GM12878 (cell line): ENCODE data around the gene SH2D3A. TPM values are rescaled to one million over a fixed set of nuclear protein-coding genes. Genes with fewer than 3 reads are reported as not detected.

Experiments used
- GATAD2B ChIP-seq: fragments of 450-650 bp; conservative IDR thresholded peaks from 2 replicates; pipeline ENCODE4 v1.6.1; 2017; ENCODE audit warnings: low read depth, mild to moderate bottlenecking, moderate library complexity
- IKZF2 ChIP-seq, 2 experiments: fragments of 450-650 bp; IDR thresholded peaks; 2 replicates each; pipeline ENCODE4 v1.6.1; 2017; ENCODE audit warnings: mild to moderate bottlenecking in 2 of 2, moderate library complexity in 2 of 2
- IRF4 ChIP-seq: IDR thresholded peaks from 2 replicates; pipeline ENCODE4 v1.6.1; 2011; ENCODE audit warnings: low read depth, low read length
- KLF5 ChIP-seq: fragments of 450-650 bp; IDR thresholded peaks from 2 replicates; pipeline ENCODE4 v1.6.1; 2014; ENCODE audit warnings: mild to moderate bottlenecking; ENCODE audit not compliant: partially characterized antibody
- LARP7 ChIP-seq: fragments of 450-650 bp; IDR thresholded peaks from 2 replicates; pipeline ENCODE4 v1.6.1; 2017; ENCODE audit warnings: mild to moderate bottlenecking
- MEF2B ChIP-seq: fragments of 450-650 bp; IDR thresholded peaks from 2 replicates; pipeline ENCODE4 v1.6.1; 2018; ENCODE audit warnings: mild to moderate bottlenecking, moderate library complexity; ENCODE audit not compliant: partially characterized antibody, poor library complexity, severe bottlenecking
- MTA2 ChIP-seq: fragments of 450-650 bp; IDR thresholded peaks from 2 replicates; pipeline ENCODE4 v1.6.1; 2016; ENCODE audit warnings: low read depth, mild to moderate bottlenecking, moderate library complexity
- NKRF ChIP-seq: fragments of 450-650 bp; conservative IDR thresholded peaks from 2 replicates; pipeline ENCODE4 v1.6.1; 2017; ENCODE audit warnings: mild to moderate bottlenecking, moderate library complexity
- PKNOX1 ChIP-seq: fragments of 450-650 bp; IDR thresholded peaks from 2 replicates; pipeline ENCODE4 v1.6.1; 2016; ENCODE audit warnings: mild to moderate bottlenecking
- POLR2AphosphoS2 ChIP-seq: IDR thresholded peaks from 2 replicates; pipeline ENCODE4 v1.6.1; 2011; ENCODE audit warnings: low read depth, mild to moderate bottlenecking, low read length, improper control_type of control experiment, moderate library complexity
- RAD21 ChIP-seq: IDR thresholded peaks from 2 replicates; pipeline ENCODE4 v1.6.1; 2011; ENCODE audit warnings: mild to moderate bottlenecking, low read depth, low read length, moderate library complexity; ENCODE audit not compliant: insufficient read depth
- SPI1 ChIP-seq: IDR thresholded peaks from 2 replicates; pipeline ENCODE4 v1.6.1; 2011; ENCODE audit warnings: low read depth, mild to moderate bottlenecking, low read length, moderate library complexity, borderline replicate concordance; ENCODE audit not compliant: insufficient read depth
- SUPT20H ChIP-seq: IDR thresholded peaks from 2 replicates; pipeline ENCODE4 v1.6.1; 2011; ENCODE audit warnings: low read depth, mild to moderate bottlenecking, low read length, moderate library complexity, borderline replicate concordance; ENCODE audit not compliant: control insufficient read depth
- SUZ12 ChIP-seq: fragments of 200-600 bp; sonication (generic); IDR thresholded peaks from one replicate; pipeline ENCODE4 v1.6.1; 2018; ENCODE audit warnings: antibody characterized with exemption, mild to moderate bottlenecking; ENCODE audit not compliant: unreplicated experiment
- TCF12 ChIP-seq: IDR thresholded peaks from 2 replicates; pipeline ENCODE4 v1.6.1; 2011; ENCODE audit warnings: low read depth, mild to moderate bottlenecking, low read length
- TCF3 ChIP-seq: IDR thresholded peaks from 2 replicates; pipeline ENCODE4 v1.6.1; 2012; ENCODE audit warnings: low read depth, mild to moderate bottlenecking, low read length, borderline replicate concordance; ENCODE audit not compliant: insufficient read depth
- USF2 ChIP-seq: IDR thresholded peaks from 2 replicates; pipeline ENCODE4 v1.6.1; 2011; ENCODE audit warnings: low read depth, low read length, improper control_type of control experiment, borderline replicate concordance
- ZBED1 ChIP-seq: IDR thresholded peaks from 2 replicates; pipeline ENCODE4 v1.6.1; 2016; ENCODE audit warnings: borderline replicate concordance
- ZBTB33 ChIP-seq: fragments of 450-650 bp; IDR thresholded peaks from 2 replicates; pipeline ENCODE4 v1.6.1; 2017; ENCODE audit warnings: mild to moderate bottlenecking
- ZBTB4 ChIP-seq: fragments of 450-650 bp; formaldehyde crosslinking; IDR thresholded peaks from 2 replicates; pipeline ENCODE4 v1.4.0; 2022; ENCODE audit warnings: mild to moderate bottlenecking, moderate library complexity
- ZNF24 ChIP-seq: fragments of 450-650 bp; IDR thresholded peaks from 2 replicates; pipeline ENCODE4 v1.6.1; 2017; ENCODE audit warnings: antibody characterized with exemption, mild to moderate bottlenecking
- polyA plus RNA-seq, 11 experiments: library from polyadenylated mRNA; depleted of rRNA in 4 of 11; unstranded in 6 of 11; stranded (reverse) in 5 of 11; fragments of >200 nt; fragmentation: Nextera tagmentation in 4 of 11; fragmentation: Illumina TruSeq in 1 of 11; extraction: Ambion mirVana in 4 of 11; extraction: Trizol in 1 of 11; gene quantifications; 1 replicate in 1 of 11; 2 replicates in 10 of 11; pipeline versions ENCODE4 v1.2.1 to v1.2.3, GENCODE V29; 2011 to 2016; ENCODE audit warnings: inconsistent platforms in 2 of 11, missing spikeins in 2 of 11, low read depth in 1 of 11
- total RNA-seq, 4 experiments: library from RNA; depleted of rRNA in 3 of 4; stranded (reverse); fragments of >200 nt in 3 of 4; fragmentation: Illumina TruSeq in 1 of 4; extraction: Trizol in 1 of 4; gene quantifications; 2 replicates each; pipeline versions ENCODE4 v1.2.1 to v1.2.3, GENCODE V29; 2013 to 2021

The SH2D3A gene
- total and polyA plus RNA-seq, 10 of the 15 experiments (the other 5 are each of a cell fraction or from before 2014, with no cell fraction given): 0.77 to 24.4 (median 9.5) TPM

- TF ChIP-seq IRF4: no peak
- TF ChIP-seq TCF3: no peak
- no peak for TF ChIP-seq SUPT20H
- TF ChIP-seq TCF12: no peak
- TF ChIP-seq MTA2: peak; percentile 46; the same call in 1 of the 2 replicates
- TF ChIP-seq IKZF2 (IDR thresholded peaks at IDR 0.05): peak; percentile 47 to 65; a peak in 2 of 4 replicates
- no peak for TF ChIP-seq USF2
- no peak for TF ChIP-seq ZNF24
- TF ChIP-seq MEF2B: no peak
- TF ChIP-seq RAD21: no peak
- no peak for TF ChIP-seq PKNOX1
- TF ChIP-seq ZBTB4: no peak
- TF ChIP-seq SPI1: peak; percentile 89; the same call in 1 of the 2 replicates
- no peak for TF ChIP-seq KLF5
- TF ChIP-seq ZBED1: no peak
- no peak for TF ChIP-seq POLR2AphosphoS2
- no peak for TF ChIP-seq NKRF
- TF ChIP-seq ZBTB33: no peak
- no peak for TF ChIP-seq SUZ12
- no peak for TF ChIP-seq LARP7
- TF ChIP-seq GATAD2B: no peak
These were observed 38.9 kb downstream of the SH2D3A start (continued) for GRCh38 chr19:6728346-6728745.
